PC-9 (cell line): ENCODE measurements around the gene DNAJB14. TPM values are rescaled to one million over a fixed set of nuclear protein-coding genes. Genes with fewer than 3 reads are reported as not detected.
"Not testable (repeated sequence)": the region's sequence is repeated elsewhere in the genome, so short reads cannot be mapped to it uniquely, and the experiment has no call there.

ENCODE experiments used
- BruUV-seq: library from RNA; stranded (reverse); fragments of 400-500 nt; replicated peaks from 2 replicates; lab custom pipeline; 2021; lab: Mats Ljungman, UMichigan
- CTCF ChIA-PET: fragments of 300-600 bp; sonication (Branson Sonifier 250); formaldehyde crosslinking; loops from one replicate; lab custom pipeline; 2022; ENCODE audit warnings: antibody characterized with exemption; lab: Charles Lee
- POLR2A ChIA-PET: fragments of 300-600 bp; sonication (Branson Sonifier 250); formaldehyde crosslinking; loops from one replicate; lab custom pipeline; 2022; ENCODE audit warnings: antibody characterized with exemption; ENCODE audit not compliant: unreplicated experiment; lab: Charles Lee
- DNase-seq, 2 experiments: peaks; one replicate each; pipeline versions ENCODE4 v3.0.0 to v3.0.0-alpha.2; 2015 to 2022; ENCODE audit warnings: mixed read lengths in 1 of 2
- H2AFZ ChIP-seq: fragments of 200-600 bp; sonication (generic); 2 replicates; pipeline ENCODE4 v1.8.1; 2017; ENCODE audit warnings: antibody characterized with exemption
- H3F3A ChIP-seq: fragments of 200-600 bp; sonication (generic); 2 replicates; pipeline ENCODE4 v1.8.1; 2017; ENCODE audit warnings: antibody characterized with exemption, mild to moderate bottlenecking, low read depth; ENCODE audit not compliant: insufficient read depth
- H3K27ac ChIP-seq: fragments of 200-600 bp; sonication (generic); 2 replicates; pipeline ENCODE4 v1.6.1; 2016; ENCODE audit warnings: mixed run types
- H3K27me3 ChIP-seq: fragments of 200-600 bp; sonication (generic); 2 replicates; pipeline ENCODE4 v1.6.1; 2016; ENCODE audit warnings: low read depth, mixed run types; ENCODE audit not compliant: insufficient read depth
- H3K36me3 ChIP-seq: fragments of 200-600 bp; sonication (generic); 2 replicates; pipeline ENCODE4 v1.6.1; 2016; ENCODE audit warnings: low read depth, mixed run types
- H3K4me1 ChIP-seq: fragments of 200-600 bp; sonication (generic); replicated peaks from 2 replicates; pipeline ENCODE4 v1.6.1; 2016; ENCODE audit warnings: mixed run types; ENCODE audit not compliant: insufficient read depth
- H3K4me2 ChIP-seq: fragments of 200-600 bp; sonication (generic); 2 replicates; pipeline ENCODE4 v1.6.1; 2017; ENCODE audit warnings: mixed run types
- H3K4me3 ChIP-seq: fragments of 200-600 bp; sonication (generic); 2 replicates; pipeline ENCODE4 v1.6.1; 2016; ENCODE audit warnings: mixed run types
- H3K79me2 ChIP-seq: fragments of 200-600 bp; sonication (generic); 2 replicates; pipeline ENCODE4 v1.6.1; 2017; ENCODE audit warnings: low read depth, mixed run types
- H3K9me2 ChIP-seq: fragments of 200-600 bp; sonication (generic); 2 replicates; pipeline ENCODE4 v1.8.1; 2017; ENCODE audit warnings: mild to moderate bottlenecking; ENCODE audit not compliant: insufficient read depth
- H3K9me3 ChIP-seq: fragments of 200-600 bp; sonication (generic); 2 replicates; pipeline ENCODE4 v1.8.1; 2016; ENCODE audit warnings: low read depth; ENCODE audit not compliant: insufficient read depth
- H4K20me1 ChIP-seq: fragments of 200-600 bp; sonication (generic); 2 replicates; pipeline ENCODE4 v1.8.1; 2017; ENCODE audit not compliant: insufficient read depth
- CTCF ChIP-seq: fragments of 200-600 bp; sonication (generic); conservative IDR thresholded peaks from 2 replicates; pipeline ENCODE4 v1.6.1; 2017; ENCODE audit warnings: mixed run types, antibody characterized with exemption, mild to moderate bottlenecking, moderate library complexity
- EZH2 ChIP-seq: fragments of 200-600 bp; sonication (generic); IDR thresholded peaks from 2 replicates; pipeline ENCODE4 v1.8.0; 2017; ENCODE audit warnings: antibody characterized with exemption, low read depth
- intact Hi-C: fragments of 100-400 bp; cut with micrococcal nuclease; formaldehyde crosslinking; loops from one replicate; pipeline ENCODE4 v1.10.0; 2022; ENCODE audit not compliant: unreplicated experiment
- total RNA-seq: library from RNA; stranded (reverse); gene quantifications from 2 replicates; pipeline ENCODE4 v1.2.3, GENCODE V29; 2021

DNAJB14 gene
- total RNA-seq, 1 experiment from 2014 or later: 28.6 TPM

GRCh38 chr4:99960648-99961047 lies 14.2 kb upstream of the DNAJB14 start:
- no peak for DNase-seq
- Histone ChIP-seq H3K9me2 (no peaks in the 10 kb centered on the region), H3F3A (no peaks in the 10 kb centered on the region; the same call in 1 of the 2 replicates), H2AFZ (no peak overlapping the region), H3K4me1 (no peaks in the 10 kb centered on the region), H3K9me3 (peaks cover 3% of the 10 kb centered on the region; the same call in 1 of the 2 replicates), H3K79me2 (no peaks in the 10 kb centered on the region), H3K27me3 (no peaks in the 10 kb centered on the region), H3K36me3 (no peaks in the 10 kb centered on the region), H4K20me1 (no peaks in the 10 kb centered on the region), H3K27ac (no peak overlapping the region), H3K4me3 (no peak overlapping the region), H3K4me2 (no peak overlapping the region)
- intact Hi-C loops: no loop called here
- no peak for TF ChIP-seq EZH2
- TF ChIP-seq CTCF: no peak
- CTCF ChIA-PET: no interaction called here
- no TSS peak for BruUV-seq
- POLR2A ChIA-PET: no interaction called here

- H3K36me3 ChIP-seq, POLR2A ChIA-PET, H3K4me3 ChIP-seq, intact Hi-C loops, H2AFZ ChIP-seq, H3K4me1 ChIP-seq, H3K9me2 ChIP-seq, H3F3A ChIP-seq, H3K79me2 ChIP-seq, H3K9me3 ChIP-seq, BruUV-seq, H3K4me2 ChIP-seq, H3K27me3 ChIP-seq, CTCF ChIA-PET, H4K20me1 ChIP-seq, H3K27ac ChIP-seq, DNase-seq: not testable (repeated sequence)
Observed at GRCh38 chr4:99958207-99958606, 11.8 kb upstream of the DNAJB14 start.

- peak overlapping the region; percentile 87 for H3K4me2 ChIP-seq
- peak overlapping the region; percentile 74 for H3K4me3 ChIP-seq
- TF ChIP-seq CTCF (no peak), EZH2 (no peak)
- peaks cover 8% of the 10 kb centered on the region for H4K20me1 ChIP-seq
- H2AFZ ChIP-seq: peak overlapping the region; percentile 97
- H3F3A ChIP-seq: peaks cover 30% of the 10 kb centered on the region
- POLR2A ChIA-PET: interaction anchor here (0.7 to 1.0 kb wide), 6 partner anchors 116 to 890 kb away, joined by 3 to 7 read pairs (median 4); no protein-coding TSS in a partner anchor
- peaks cover 14% of the 10 kb centered on the region for H3K36me3 ChIP-seq
- H3K27me3 ChIP-seq: no peaks in the 10 kb centered on the region
- BruUV-seq: TSS peak; percentile 49
- no peak for DNase-seq
- CTCF ChIA-PET: interaction anchor here (0.6 kb wide), 1 partner anchor 133 kb away, joined by 4 read pairs; no protein-coding TSS in a partner anchor
- H3K9me2 ChIP-seq: no peaks in the 10 kb centered on the region
- H3K4me1 ChIP-seq: peaks cover 25% of the 10 kb centered on the region
- H3K27ac ChIP-seq: peak overlapping the region; percentile 31; the same call in 1 of the 2 replicates
- intact Hi-C loops: loop anchor here (1.0 to 5.0 kb wide), 2 partner anchors 136 to 1809 kb away; partner anchors contain the start of gene STPG2
- peaks cover 30% of the 10 kb centered on the region for H3K79me2 ChIP-seq
- H3K9me3 ChIP-seq: no peaks in the 10 kb centered on the region
Observed at GRCh38 chr4:99950913-99951254, 4.5 kb upstream of the DNAJB14 start.
